SU-DHL-6 (cell line): Measurements from ENCODE around the gene RTF1.

Experiments used
- H2AFZ ChIP-seq: fragments of 200-600 bp; sonication (generic); 2 replicates; pipeline ENCODE4 v1.6.1; 2014; ENCODE audit warnings: low read depth, mild to moderate bottlenecking, moderate library complexity, mixed read lengths, antibody characterized with exemption, low read length; ENCODE audit not compliant: severe bottlenecking
- H3F3A ChIP-seq: fragments of 200-600 bp; shearing (Covaris generic); 2 replicates; pipeline ENCODE4 v1.6.0; 2016; ENCODE audit warnings: antibody characterized with exemption, mild to moderate bottlenecking; ENCODE audit not compliant: insufficient read depth
- H3K27ac ChIP-seq: fragments of 200-600 bp; sonication (generic); 2 replicates; pipeline ENCODE4 v1.5.1; 2016; ENCODE audit warnings: low read depth, mild to moderate bottlenecking, low read length, moderate library complexity, mixed read lengths
- H3K27me3 ChIP-seq: fragments of 200-600 bp; sonication (generic), shearing (Covaris generic); 2 replicates; pipeline ENCODE4 v1.6.0; 2014; ENCODE audit warnings: mild to moderate bottlenecking, low read length
- H3K36me3 ChIP-seq: fragments of 200-600 bp; sonication (generic); 2 replicates; pipeline ENCODE4 v1.6.1; 2014; ENCODE audit warnings: mild to moderate bottlenecking, low read length, mixed read lengths
- H3K4me2 ChIP-seq: fragments of 300-600, 200-600 bp; shearing (Covaris generic), sonication (generic); 2 replicates; pipeline ENCODE4 v1.6.0; 2014; ENCODE audit warnings: low read length, low read depth, mild to moderate bottlenecking; ENCODE audit not compliant: poor library complexity, severe bottlenecking
- H3K4me3 ChIP-seq: fragments of 200-600 bp; sonication (generic); 2 replicates; pipeline ENCODE4 v1.5.1; 2014; ENCODE audit warnings: antibody characterized with exemption, low read length, mild to moderate bottlenecking, mixed read lengths; ENCODE audit not compliant: insufficient read depth, poor library complexity, severe bottlenecking
- H3K79me2 ChIP-seq: fragments of 200-600 bp; sonication (generic); 2 replicates; pipeline ENCODE4 v1.6.1; 2014; ENCODE audit warnings: mild to moderate bottlenecking, low read length, moderate library complexity; ENCODE audit not compliant: insufficient read depth
- H3K9ac ChIP-seq: fragments of 200-600 bp; sonication (generic); 2 replicates; pipeline ENCODE4 v1.7.0; 2014; ENCODE audit warnings: mild to moderate bottlenecking, low read length
- H3K9me2 ChIP-seq: fragments of 200-600 bp; sonication (generic); replicated peaks from 2 replicates; pipeline ENCODE4 v1.6.1; 2014; ENCODE audit warnings: low read length; ENCODE audit not compliant: insufficient read depth
- H3K9me3 ChIP-seq: fragments of 200-600 bp; sonication (generic); 2 replicates; pipeline ENCODE4 v1.6.1; 2014; ENCODE audit warnings: low read length, mixed read lengths; ENCODE audit not compliant: insufficient read depth
- H4K20me1 ChIP-seq: fragments of 200-600 bp; sonication (generic); 2 replicates; pipeline ENCODE4 v1.6.1; 2014; ENCODE audit warnings: low read depth, mild to moderate bottlenecking, antibody characterized with exemption, low read length, moderate library complexity, mixed read lengths
- CTCF ChIP-seq: fragments of 200-600 bp; sonication (generic); IDR thresholded peaks from one replicate; pipeline ENCODE4 v1.5.1; 2017; ENCODE audit warnings: antibody characterized with exemption, mild to moderate bottlenecking, low read length, moderate library complexity; ENCODE audit not compliant: insufficient read depth, poor library complexity, severe bottlenecking
- EZH2phosphoT487 ChIP-seq: fragments of 200-600 bp; sonication (generic), shearing (Covaris generic); conservative IDR thresholded peaks from 2 replicates; pipeline ENCODE4 v1.6.1; 2018; ENCODE audit warnings: mild to moderate bottlenecking, antibody characterized with exemption, low read length, moderate library complexity, mixed read lengths

Gene RTF1

GRCh38 chr15:41493902-41494189 lies 77.0 kb downstream of the RTF1 start:
- no peaks in the 10 kb centered on the region for H3K36me3 ChIP-seq
- H3K27ac ChIP-seq: no peak overlapping the region
- H3K4me3 ChIP-seq: peak overlapping the region; percentile 53
- H3K79me2 ChIP-seq: no peaks in the 10 kb centered on the region
- H3K27me3 ChIP-seq: no peaks in the 10 kb centered on the region
- H3K4me2 ChIP-seq: peak overlapping the region; percentile 80
- H3F3A ChIP-seq: no peaks in the 10 kb centered on the region
- peak overlapping the region; percentile 27 for H2AFZ ChIP-seq
- no peaks in the 10 kb centered on the region for H3K9me3 ChIP-seq
- no peaks in the 10 kb centered on the region; the same call in 1 of the 2 replicates for H4K20me1 ChIP-seq
- H3K9ac ChIP-seq: peak overlapping the region; percentile 29; the same call in 1 of the 2 replicates
- no peak for TF ChIP-seq CTCF
- no peak for TF ChIP-seq EZH2phosphoT487
- H3K9me2 ChIP-seq: no peaks in the 10 kb centered on the region

- no peak overlapping the region for H3K27ac ChIP-seq
- no peak for TF ChIP-seq EZH2phosphoT487
- TF ChIP-seq CTCF: no peak
Measured at GRCh38 chr15:41494190-41494921, 77.5 kb downstream of the RTF1 start.

GRCh38 chr15:41494922-41495735 lies 78.2 kb downstream of the RTF1 start:
- H2AFZ ChIP-seq: no peak overlapping the region
- no peaks in the 10 kb centered on the region for H3F3A ChIP-seq
- TF ChIP-seq EZH2phosphoT487 (peak; percentile 24; the same call in 1 of the 2 replicates), CTCF (no peak)
- H3K4me2 ChIP-seq: peak overlapping the region; percentile 80
- no peaks in the 10 kb centered on the region for H3K9me3 ChIP-seq
- H3K27ac ChIP-seq: no peak overlapping the region
- H3K9ac ChIP-seq: no peak overlapping the region
- H3K9me2 ChIP-seq: no peaks in the 10 kb centered on the region
- H3K4me3 ChIP-seq: no peak overlapping the region
- H4K20me1 ChIP-seq: no peaks in the 10 kb centered on the region; the same call in 1 of the 2 replicates
- H3K27me3 ChIP-seq: no peaks in the 10 kb centered on the region
- no peaks in the 10 kb centered on the region for H3K79me2 ChIP-seq
- H3K36me3 ChIP-seq: no peaks in the 10 kb centered on the region

More at GRCh38 chr15:41494190-41494921, 77.5 kb downstream of the RTF1 start:
- peak overlapping the region; percentile 80 for H3K4me2 ChIP-seq
- peak overlapping the region; percentile 27 for H2AFZ ChIP-seq
- no peaks in the 10 kb centered on the region for H3K27me3 ChIP-seq
- no peaks in the 10 kb centered on the region for H3K36me3 ChIP-seq
- H3F3A ChIP-seq: no peaks in the 10 kb centered on the region
- H3K9me2 ChIP-seq: no peaks in the 10 kb centered on the region
- peak overlapping the region; percentile 29; the same call in 1 of the 2 replicates for H3K9ac ChIP-seq
- no peaks in the 10 kb centered on the region for H3K79me2 ChIP-seq
- H4K20me1 ChIP-seq: no peaks in the 10 kb centered on the region; the same call in 1 of the 2 replicates
- H3K4me3 ChIP-seq: peak overlapping the region; percentile 53
- H3K9me3 ChIP-seq: no peaks in the 10 kb centered on the region
